ENCODE measurements around the gene COL16A1.

Gene COL16A1

GRCh38 chr1:31670593-31670964 is 33.2 kb downstream of the COL16A1 start:
- DNase-seq (ENCODE audit: low read depth) = no peak
- peak overlapping the region; percentile 8 for H3K4me3 ChIP-seq (ENCODE audit: low read depth, low read length)

GRCh38 chr1:31669786-31670592 is 33.8 kb downstream of the COL16A1 start:
- H3K4me3 ChIP-seq (ENCODE audit: low read depth, low read length) = peak overlapping the region; percentile 8
- DNase-seq (ENCODE audit: low read depth) = no peak

DNA sequence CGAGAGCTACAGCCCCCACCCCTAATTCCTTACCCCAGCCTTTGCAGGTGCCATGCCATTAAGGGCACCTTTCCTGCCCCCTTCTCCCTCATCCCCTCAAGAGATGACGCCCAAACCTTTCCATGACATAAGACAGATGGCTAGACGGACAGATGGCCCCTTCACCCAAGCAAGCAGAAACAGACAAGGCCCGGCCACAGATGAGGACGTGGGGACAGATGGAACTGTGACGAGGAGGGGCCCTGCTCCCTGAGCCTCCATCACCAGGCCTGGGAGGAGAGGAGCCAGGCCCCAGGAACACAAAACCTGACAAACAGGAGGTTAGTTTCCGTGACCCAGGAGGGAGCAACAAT is 34.4 kb downstream of the COL16A1 start:
- H3K4me3 ChIP-seq (ENCODE audit: low read depth, low read length) = no peak overlapping the region
- DNase-seq (ENCODE audit: low read depth) = no peak

- H3K4me3 ChIP-seq (ENCODE audit: low read depth, low read length) = no peak overlapping the region
- no peak for DNase-seq (ENCODE audit: low read depth)
Observed at GRCh38 chr1:31668303-31668883, 35.4 kb downstream of the COL16A1 start.

DNA sequence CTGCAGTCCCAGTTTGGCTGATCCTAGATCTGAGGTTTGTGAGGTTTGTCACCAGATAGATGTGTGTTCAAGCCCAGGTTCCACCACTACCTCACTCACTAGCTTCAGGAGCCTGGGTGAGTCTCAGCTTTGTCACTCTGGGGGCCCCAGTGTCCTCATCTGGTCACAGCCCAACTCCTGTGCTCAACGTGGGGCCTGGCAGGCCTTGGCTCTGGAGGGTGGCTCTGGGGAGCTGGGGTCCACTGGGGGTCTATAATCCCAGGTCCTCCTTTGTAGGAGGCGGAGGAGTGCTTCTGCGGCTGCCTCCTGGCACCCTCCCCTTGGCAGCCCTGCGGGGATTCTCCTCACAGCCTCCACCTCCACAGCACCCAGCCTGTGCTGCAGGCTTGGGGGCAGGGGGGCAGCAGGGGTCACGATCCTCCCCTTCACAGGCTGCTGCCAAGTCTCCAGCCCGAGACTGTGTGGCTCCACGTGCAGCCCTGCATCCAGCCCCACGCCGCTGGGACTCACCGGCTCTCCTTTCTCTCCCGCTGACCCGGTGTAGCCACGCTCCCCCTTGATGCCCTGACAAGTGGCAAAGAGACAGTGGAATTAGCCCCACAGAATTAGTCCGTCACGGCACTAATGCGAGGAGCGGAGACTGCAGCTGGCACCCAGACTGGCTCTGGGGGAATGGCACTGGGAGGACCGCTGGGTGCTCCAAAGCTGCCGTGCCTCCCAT is 36.6 kb downstream of the COL16A1 start:
- no peak overlapping the region for H3K4me3 ChIP-seq (ENCODE audit: low read depth, low read length)
- no peak for DNase-seq (ENCODE audit: low read depth)

GRCh38 chr1:31666263-31666963 is 37.4 kb downstream of the COL16A1 start:
- H3K4me3 ChIP-seq (ENCODE audit: low read depth, low read length) = no peak overlapping the region
- DNase-seq (ENCODE audit: low read depth) = no peak

- no peak overlapping the region for H3K4me3 ChIP-seq (ENCODE audit: low read depth, low read length)
- DNase-seq (ENCODE audit: low read depth) = no peak
Observed at GRCh38 chr1:31665234-31665878, 38.5 kb downstream of the COL16A1 start.

DNA sequence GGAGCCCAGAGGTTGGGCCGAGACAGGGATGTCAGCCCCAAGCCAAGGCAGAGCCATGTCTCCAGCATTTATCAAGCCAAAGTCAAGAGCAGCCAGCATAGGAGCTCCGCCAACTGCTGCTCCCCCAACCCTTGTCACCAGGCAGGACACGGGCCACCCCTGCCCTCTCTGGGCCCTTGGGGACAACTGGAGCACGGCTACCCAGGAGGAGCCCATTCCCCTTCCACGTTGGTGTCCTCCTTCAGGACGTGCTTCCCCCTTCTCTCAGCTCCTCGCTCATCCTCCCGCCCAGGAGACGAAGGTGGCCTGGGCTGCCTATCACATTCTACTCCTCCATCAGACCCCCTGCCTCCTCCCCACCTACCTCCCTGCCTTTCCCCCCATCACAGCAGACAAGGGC is 39.3 kb downstream of the COL16A1 start:
- no peak for DNase-seq (ENCODE audit: low read depth)
- H3K4me3 ChIP-seq (ENCODE audit: low read depth, low read length) = no peak overlapping the region

GRCh38 chr1:31663622-31664452 is 40.0 kb downstream of the COL16A1 start:
- H3K4me3 ChIP-seq (ENCODE audit: low read depth, low read length) = no peak overlapping the region
- DNase-seq (ENCODE audit: low read depth) = no peak

GRCh38 chr1:31662463-31662862 is 41.4 kb downstream of the COL16A1 start:
- DNase-seq (ENCODE audit: low read depth) = no peak
- no peak overlapping the region for H3K4me3 ChIP-seq (ENCODE audit: low read depth, low read length)

- no peak overlapping the region for H3K4me3 ChIP-seq (ENCODE audit: low read depth, low read length)
- no peak for DNase-seq (ENCODE audit: low read depth)
Observed at GRCh38 chr1:31661856-31662255, 42.0 kb downstream of the COL16A1 start.

GRCh38 chr1:31660871-31661455 is 42.9 kb downstream of the COL16A1 start:
- DNase-seq (ENCODE audit: low read depth) = no peak
- no peak overlapping the region for H3K4me3 ChIP-seq (ENCODE audit: low read depth, low read length)

GRCh38 chr1:31659889-31660288 is 43.9 kb downstream of the COL16A1 start:
- no peak for DNase-seq (ENCODE audit: low read depth)
- no peak overlapping the region for H3K4me3 ChIP-seq (ENCODE audit: low read depth, low read length)

DNA sequence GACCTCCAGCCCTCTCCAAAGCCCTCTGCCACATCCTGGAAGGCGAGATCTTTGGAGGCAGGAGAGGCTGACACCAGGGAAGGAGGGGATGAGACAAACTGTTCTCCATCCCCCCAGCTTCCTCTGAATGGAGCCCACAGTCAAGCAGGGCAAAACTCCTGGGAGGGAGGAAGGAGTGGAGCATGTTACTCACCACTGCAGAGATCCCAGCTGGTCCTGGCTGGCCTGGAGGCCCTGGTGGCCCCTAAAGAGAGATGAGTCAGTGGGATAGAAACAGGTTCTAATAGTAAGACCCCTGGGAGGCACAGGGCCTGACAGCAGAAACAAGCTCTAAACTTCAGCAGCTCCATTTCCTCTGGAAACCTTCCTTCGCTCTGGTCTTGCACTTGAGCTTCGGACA is 45.1 kb downstream of the COL16A1 start:
- no peak overlapping the region for H3K4me3 ChIP-seq (ENCODE audit: low read depth, low read length)
- DNase-seq (ENCODE audit: low read depth) = peak; percentile 55

DNA sequence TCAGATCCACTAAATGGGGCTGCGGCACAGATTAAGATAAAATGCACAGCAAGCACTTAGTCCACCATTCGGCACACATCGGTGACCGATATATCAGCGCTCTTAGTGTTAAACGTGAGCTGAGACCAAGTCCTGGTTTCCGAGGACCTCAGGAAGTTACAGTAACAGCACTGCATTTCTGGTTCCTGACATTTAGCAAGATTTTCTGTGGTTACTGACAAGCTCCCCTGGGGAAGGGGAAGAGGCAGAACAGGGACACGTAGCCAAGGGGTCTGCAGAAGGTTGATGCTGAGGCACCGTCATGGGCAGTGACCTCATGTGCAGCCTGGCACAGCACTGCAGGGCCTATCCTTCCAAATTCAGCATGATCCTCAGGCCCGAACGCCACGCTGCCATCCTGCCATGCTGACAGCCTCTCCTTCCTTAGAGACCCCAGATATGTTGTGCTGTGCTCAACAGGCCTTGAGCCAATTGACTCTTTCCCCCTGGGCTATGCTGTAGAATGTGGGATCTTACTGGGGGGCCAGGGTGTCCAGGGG is 45.8 kb downstream of the COL16A1 start:
- no peak overlapping the region for H3K4me3 ChIP-seq (ENCODE audit: low read depth, low read length)

GRCh38 chr1:31657020-31657804 is 46.6 kb downstream of the COL16A1 start:
- H3K4me3 ChIP-seq (ENCODE audit: low read depth, low read length) = no peak overlapping the region
- DNase-seq (ENCODE audit: low read depth) = no peak

More for the DNA sequence above, 45.8 kb downstream of the COL16A1 start:
- DNase-seq (ENCODE audit: low read depth) = no peak

DNA sequence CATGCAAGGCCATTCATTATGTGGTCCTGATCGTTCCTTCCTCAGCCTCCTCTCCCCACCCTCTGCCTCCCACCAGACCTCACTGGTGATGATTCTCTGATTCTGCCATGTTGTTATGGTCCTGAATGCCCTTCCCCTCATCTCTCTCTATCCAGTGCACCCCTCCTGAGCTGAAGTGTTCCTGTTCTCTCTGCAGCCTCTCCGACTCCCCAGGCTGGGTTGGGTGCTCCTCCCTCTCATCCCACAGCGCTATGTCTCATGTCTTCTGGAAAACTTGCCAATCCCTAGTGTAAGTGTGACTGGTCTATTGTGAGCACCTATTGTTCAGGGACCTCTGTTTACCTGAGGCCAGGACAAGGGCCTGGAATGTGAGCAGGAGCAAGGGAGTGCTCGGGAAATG is 48.1 kb downstream of the COL16A1 start:
- DNase-seq (ENCODE audit: low read depth) = no peak
- H3K4me3 ChIP-seq (ENCODE audit: low read depth, low read length) = no peak overlapping the region

All from skeletal muscle cell (primary cell).